ENCODE measurements around the gene P4HTM. TPM values are rescaled to one million over a fixed set of nuclear protein-coding genes. Genes with fewer than 3 reads are reported as not detected.

Gene P4HTM
- total and polyA plus RNA-seq, 2 of the 8 experiments (the other 6 are each of a cell fraction or from before 2014, with no cell fraction given): 19.1 to 25.4 TPM

DNA sequence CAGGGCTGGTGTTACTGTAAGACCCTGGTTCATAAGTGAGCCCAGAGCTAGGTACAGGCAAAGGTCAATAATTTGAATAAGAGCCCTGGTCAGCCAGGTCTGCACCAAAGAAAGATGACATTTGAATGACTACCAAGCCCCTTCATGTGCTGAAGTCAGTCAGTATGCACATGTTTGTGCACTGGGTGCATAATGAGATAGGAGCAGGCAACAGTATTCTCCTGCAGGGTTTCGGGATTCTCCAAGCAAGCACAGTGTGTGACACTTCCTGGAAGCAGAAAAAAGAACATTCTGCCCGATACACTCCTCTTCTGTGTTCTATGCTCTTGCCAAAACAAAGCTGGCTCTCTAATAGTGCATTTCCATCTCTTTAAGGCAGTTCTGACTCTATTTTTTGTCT is 44.6 kb downstream of the P4HTM start:
- Histone ChIP-seq H4K91ac (replicated peaks; ENCODE audit: insufficient read length, low read length) (no peak overlapping the region), H2AK5ac (ENCODE audit: low read depth, low read length) (no peak overlapping the region), H3K79me1 (ENCODE audit: low read depth, low read length) (peaks cover 2% of the 10 kb centered on the region; the same call in 1 of the 2 replicates), H2BK12ac (ENCODE audit: low read depth, low read length) (no peak overlapping the region), H3K14ac (ENCODE audit: insufficient read length) (no peak overlapping the region), H2BK5ac (ENCODE audit: low read depth, low read length) (no peak overlapping the region), H3K79me2 (ENCODE audit: control insufficient read depth in 1 of 2, insufficient read depth in 2 of 2, low read length in 2 of 2) (no peaks in the 10 kb centered on the region), H3K18ac (ENCODE audit: extremely low read depth, low read length) (no peak overlapping the region), H3K9ac (replicated peaks in 1 of 4; ENCODE audit: extremely low read depth in 1 of 4, low read depth in 3 of 4, low read length in 3 of 4) (no peak overlapping the region), H3K23ac (ENCODE audit: insufficient read length) (no peak overlapping the region), H4K5ac (ENCODE audit: insufficient read length, low read depth, low read length) (no peak overlapping the region), H3K27ac (ENCODE audit: low read depth, low read length) (no peak overlapping the region), H2BK120ac (replicated peaks; ENCODE audit: low read depth, low read length) (no peak overlapping the region), H4K20me1 (replicated peaks in 1 of 2; ENCODE audit: control insufficient read depth in 1 of 2, insufficient read depth in 2 of 2, low read length in 2 of 2) (peaks cover 7 to 9% of the 10 kb centered on the region in 2 experiments), H3K56ac (replicated peaks; ENCODE audit: insufficient read length, low read depth, low read length) (no peak overlapping the region), H3K36me3 (ENCODE audit: control insufficient read depth in 2 of 4, insufficient read depth in 4 of 4, low read length in 3 of 4) (peaks cover 20 to 49% (median 36%) of the 10 kb centered on the region in 4 experiments), H2BK15ac (ENCODE audit: low read length) (no peak overlapping the region), H3K23me2 (ENCODE audit: low read depth, low read length) (no peaks in the 10 kb centered on the region), H3K27me3 (replicated peaks in 1 of 4; ENCODE audit: control insufficient read depth in 3 of 4, extremely low read depth in 1 of 4, insufficient read depth in 3 of 4, low read length in 3 of 4) (no peaks in the 10 kb centered on the region), H3K4ac (replicated peaks; ENCODE audit: insufficient read length, low read depth, low read length) (no peak overlapping the region), H2BK20ac (ENCODE audit: low read length) (no peak overlapping the region), H3K4me1 (replicated peaks in 1 of 4; ENCODE audit: control insufficient read depth in 3 of 4, insufficient read depth in 4 of 4, low read length in 3 of 4) (no peaks in the 10 kb centered on the region), H3K9me3 (ENCODE audit: insufficient read depth in 2 of 2, low read depth in 1 of 2, low read length in 1 of 2) (no peaks in the 10 kb centered on the region), H4K8ac (ENCODE audit: extremely low read depth, insufficient read depth, low read length) (no peak overlapping the region), H3K4me2 (ENCODE audit: insufficient read depth in 1 of 2, low read depth in 2 of 2, low read length in 2 of 2) (no peak overlapping the region), H2AFZ (ENCODE audit: low read length) (no peak overlapping the region), H3K4me3 (ENCODE audit: extremely low read depth in 1 of 4, insufficient read depth in 2 of 4, low read depth in 3 of 4, low read length in 4 of 4) (no peak overlapping the region)
- 92% methylated on average over 2 of the region's 2 CpGs; no CpG with 5 or more reads in 1 of the 2 experiments for WGBS, 2 experiments (ENCODE audit: extremely low coverage in 1 of 2, insufficient coverage in 1 of 2, insufficient read length in 1 of 2, insufficient replicate concordance in 2 of 2, low coverage in 1 of 2, low lambda C conversion rate in 2 of 2, missing lambda C conversion rate in 1 of 2)
- TF ChIP-seq TEAD4 (IDR thresholded peaks at IDR 0.05; ENCODE audit: low read depth, low read length): no peak
- no peak for TF ChIP-seq NRF1 (IDR thresholded peaks at IDR 0.05; ENCODE audit: low read depth, low read length)
- TF ChIP-seq SP2 (IDR thresholded peaks at IDR 0.05; ENCODE audit: low read length): no peak
- no peak for TF ChIP-seq TAF1 (IDR thresholded peaks at IDR 0.05; ENCODE audit: low read depth, low read length)
- no peak for TF ChIP-seq HDAC6 (IDR thresholded peaks at IDR 0.05; ENCODE audit: low read depth, low read length)
- TF ChIP-seq SIX5 (IDR thresholded peaks at IDR 0.05; ENCODE audit: low read depth, low read length): no peak
- no peak for TF ChIP-seq RXRA (IDR thresholded peaks at IDR 0.05; ENCODE audit: insufficient read depth, low read depth, low read length)
- TF ChIP-seq HDAC2 (IDR thresholded peaks at IDR 0.05; ENCODE audit: borderline replicate concordance in 1 of 2, low read depth in 2 of 2, low read length in 2 of 2): no peak
- no peak for TF ChIP-seq CBX5 (IDR thresholded peaks at IDR 0.05; ENCODE audit: low read depth, low read length)
- TF ChIP-seq RFX5 (IDR thresholded peaks at IDR 0.05; ENCODE audit: borderline replicate concordance, low read depth, low read length): no peak
- no peak for TF ChIP-seq BACH1 (IDR thresholded peaks at IDR 0.05; ENCODE audit: low read length)
- no peak for TF ChIP-seq SUZ12 (IDR thresholded peaks at IDR 0.05; ENCODE audit: low read length)
- TF ChIP-seq SIRT6 (IDR thresholded peaks at IDR 0.05; ENCODE audit: low read length): no peak
- no peak for TF ChIP-seq CHD2 (IDR thresholded peaks at IDR 0.05; ENCODE audit: low read length)
- ChIA-PET CTCF (ENCODE audit: partially characterized antibody) (interaction anchor here (1.6 kb wide), 1 partner anchor 13 kb away, joined by 6 read pairs; the partner anchor contains the start of gene NDUFAF3), POLR2A (ENCODE audit: partially characterized antibody) (interaction anchor here (0.6 to 5.5 kb wide), 3 partner anchors 12 to 408 kb away, joined by 3 to 41 read pairs (median 3); partner anchors contain the start of gene NDUFAF3)
- DNase-seq (ENCODE audit: low read depth in 1 of 2, low spot score in 2 of 2) (no peak), FAIRE-seq (no peak)

Measured in H1 (cell line).